ENCODE data around the gene RSPH10B2. TPM values are rescaled to one million over a fixed set of nuclear protein-coding genes. Genes with fewer than 3 reads are reported as not detected.
A peak's percentile ranks its signal among the peaks of the same experiment; 100 is the strongest.

Gene RSPH10B2
- total and polyA plus RNA-seq, 9 of the 15 experiments (the other 6 are each of a cell fraction or from before 2014, with no cell fraction given), result 0.04 to 0.11 (median 0.08) TPM; not detected in 5

GRCh38 chr7:6729492-6730342 lies 24.2 kb upstream of the RSPH10B2 start (continued):
- peak; percentile 33 for TF ChIP-seq NEUROD1 (IDR thresholded peaks at IDR 0.05; ENCODE audit: borderline replicate concordance, low read depth, low read length, partially characterized antibody)
- TF ChIP-seq ELF1 (tag; IDR thresholded peaks at IDR 0.05), result peak; percentile 87
- TF ChIP-seq ZNF561 (CRISPR knock-in tag; conservative IDR thresholded peaks at IDR 0.05), result no peak
- peak; percentile 18 for TF ChIP-seq CTCFL (IDR thresholded peaks at IDR 0.05; ENCODE audit: borderline replicate concordance, insufficient read depth, low read depth, low read length, poor library complexity, severe bottlenecking)
- TF ChIP-seq ZFP91 (CRISPR knock-in tag; IDR thresholded peaks at IDR 0.05), result no peak
- TF ChIP-seq ZNF12 (CRISPR knock-in tag; IDR thresholded peaks at IDR 0.05), result peak; percentile 69; the same call in 1 of the 2 replicates
- no peak for TF ChIP-seq ZNF384 (IDR thresholded peaks at IDR 0.05; ENCODE audit: low read depth, low read length)
- TF ChIP-seq STAG1 (CRISPR knock-in tag; IDR thresholded peaks at IDR 0.05; ENCODE audit: borderline replicate concordance), result 0 out of 2 replicates have a peak, but pooled peaks have one; percentile 6
- TF ChIP-seq TCF7L2 (IDR thresholded peaks at IDR 0.05; ENCODE audit: low read depth, low read length), result no peak
- peak; percentile 86; the same call in 1 of the 2 replicates for TF ChIP-seq PHF8 (IDR thresholded peaks at IDR 0.05; ENCODE audit: borderline replicate concordance, low read length)
- TF ChIP-seq RBFOX2 (IDR thresholded peaks at IDR 0.05; ENCODE audit: low read depth, low read length), result peak; percentile 95
- peak; percentile 51 to 76 for TF ChIP-seq MNT (conservative IDR thresholded peaks at IDR 0.05)
- peak; percentile 81 for TF ChIP-seq MYC (IDR thresholded peaks at IDR 0.05; ENCODE audit: low read depth, low read length)
- no peak for TF ChIP-seq MYC (CRISPR knock-in tag; IDR thresholded peaks at IDR 0.05; ENCODE audit: borderline replicate concordance, low read depth)
- TF ChIP-seq BHLHE40 (IDR thresholded peaks at IDR 0.05; ENCODE audit: low read length), result peak; percentile 32; the same call in 1 of the 2 replicates
- peak; percentile 72 for TF ChIP-seq HCFC1 (IDR thresholded peaks at IDR 0.05; ENCODE audit: low read depth, low read length)
- TF ChIP-seq GTF2B (IDR thresholded peaks at IDR 0.05; ENCODE audit: extremely low read depth, insufficient read length), result no peak
- TF ChIP-seq ERF (CRISPR knock-in tag; IDR thresholded peaks at IDR 0.05), result peak; percentile 57; the same call in 1 of the 2 replicates
- peak; percentile 87 for TF ChIP-seq ZBTB2 (IDR thresholded peaks at IDR 0.05)
